ENCODE data around the gene AGO1.
A peak's percentile ranks its signal among the peaks of the same experiment; 100 is the strongest.

AGO1 gene

GRCh38 chr1:35932941-35933340 lies 49.9 kb downstream of the AGO1 start:
- no peak overlapping the region for H3K4me3 ChIP-seq (ENCODE audit: control insufficient read depth, low read depth, low read length)
- no peak for DNase-seq (ENCODE audit: low read depth)
- TF ChIP-seq CTCF (conservative IDR thresholded peaks at IDR 0.05; ENCODE audit: control insufficient read depth, insufficient read depth, low read depth, low read length) = no peak

DNA sequence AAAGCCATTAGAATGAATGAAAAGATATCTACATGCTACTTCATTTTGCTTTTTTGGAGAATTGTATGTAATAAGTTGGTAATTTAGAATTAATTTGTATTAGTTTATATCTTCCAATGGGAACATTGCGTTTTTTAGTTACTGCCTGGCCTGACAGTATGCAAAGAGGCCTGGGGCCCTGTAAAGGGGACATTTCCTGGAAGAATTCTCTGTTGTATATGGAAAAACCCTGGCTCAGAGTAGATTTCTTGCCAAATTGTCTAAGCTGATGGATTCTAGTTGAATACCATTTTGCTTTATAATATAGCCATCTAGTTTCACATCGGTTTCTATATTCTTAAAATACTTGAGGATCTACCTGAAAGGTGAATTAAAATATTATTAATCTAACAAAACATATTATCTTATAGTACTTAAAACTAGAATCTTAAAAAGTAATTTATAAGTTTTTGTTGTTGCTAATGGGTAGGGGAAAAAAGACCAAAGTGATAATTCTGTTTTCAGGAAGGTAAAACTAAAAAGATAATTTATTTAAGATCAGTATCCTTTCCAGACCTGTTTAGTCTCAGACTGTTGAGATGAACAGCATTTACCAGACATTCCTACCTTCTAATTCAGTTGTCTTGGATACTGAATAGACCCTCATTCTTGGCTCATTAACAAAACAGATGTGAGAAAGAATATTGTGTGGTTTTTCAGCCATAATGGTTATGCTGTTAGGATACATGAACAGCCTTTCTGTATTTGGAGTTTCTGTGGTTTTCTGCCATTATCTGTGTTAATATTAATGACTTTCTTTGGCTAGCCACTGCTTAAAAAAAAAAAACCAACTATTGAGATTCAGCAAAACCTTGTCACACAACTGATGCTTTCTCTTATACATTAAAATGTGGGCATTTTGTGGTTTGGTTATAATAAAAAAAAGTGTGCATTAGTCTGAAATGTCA lies 52.7 kb downstream of the AGO1 start:
- H3K4me3 ChIP-seq (ENCODE audit: control insufficient read depth, low read depth, low read length) = no peak overlapping the region
- DNase-seq (ENCODE audit: low read depth) = no peak
- TF ChIP-seq CTCF (conservative IDR thresholded peaks at IDR 0.05; ENCODE audit: control insufficient read depth, insufficient read depth, low read depth, low read length) = no peak

- no peak for TF ChIP-seq CTCF (conservative IDR thresholded peaks at IDR 0.05; ENCODE audit: control insufficient read depth, insufficient read depth, low read depth, low read length)
- DNase-seq (ENCODE audit: low read depth) = peak; percentile 24
- no peak overlapping the region for H3K4me3 ChIP-seq (ENCODE audit: control insufficient read depth, low read depth, low read length)
Observed at GRCh38 chr1:35936838-35937237, 53.8 kb downstream of the AGO1 start.

DNA sequence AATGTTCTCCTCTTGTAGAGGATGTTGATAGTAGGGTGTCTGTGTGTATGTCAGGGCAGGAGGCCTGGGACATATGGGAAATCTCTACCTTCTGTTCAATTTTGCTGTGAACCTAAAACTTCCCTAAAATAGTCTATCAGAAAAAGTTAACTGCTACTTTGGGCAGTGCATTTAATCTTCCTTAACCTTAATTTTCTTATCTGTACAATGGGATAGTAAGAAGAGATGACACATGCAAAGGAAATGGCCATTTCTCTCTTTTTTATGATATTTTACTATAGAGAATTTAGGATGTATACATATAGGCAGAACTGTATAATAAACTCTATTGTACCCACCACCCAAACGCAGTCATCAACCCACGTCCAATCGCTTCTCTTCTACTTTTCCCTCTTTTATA lies 56.5 kb downstream of the AGO1 start:
- no peak for DNase-seq (ENCODE audit: low read depth)
- H3K4me3 ChIP-seq (ENCODE audit: control insufficient read depth, low read depth, low read length) = no peak overlapping the region

DNA sequence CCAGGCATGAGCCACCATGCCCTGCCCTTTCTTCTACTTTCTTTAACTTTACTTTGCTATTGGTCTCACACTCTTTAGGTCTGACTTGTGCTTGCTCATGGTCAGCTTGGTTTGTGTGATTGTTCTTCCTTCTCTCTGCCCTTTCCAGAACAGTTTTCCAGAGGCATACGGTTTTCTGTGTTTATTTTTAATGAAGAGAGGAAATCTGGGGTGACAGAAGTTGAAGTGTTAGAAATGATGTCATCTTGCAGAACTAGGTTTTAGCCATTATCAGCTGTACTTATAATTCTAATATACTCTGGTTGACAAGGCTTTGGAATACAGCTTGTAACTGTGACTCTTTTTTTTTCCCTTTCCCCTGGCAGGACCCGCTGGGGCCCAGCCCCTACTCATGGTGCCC lies 62.3 kb downstream of the AGO1 start:
- no peak for TF ChIP-seq CTCF (conservative IDR thresholded peaks at IDR 0.05; ENCODE audit: control insufficient read depth, insufficient read depth, low read depth, low read length)
- H3K4me3 ChIP-seq (ENCODE audit: control insufficient read depth, low read depth, low read length) = no peak overlapping the region
- DNase-seq (ENCODE audit: low read depth) = no peak

More for the DNA sequence above, 56.5 kb downstream of the AGO1 start:
- TF ChIP-seq CTCF (conservative IDR thresholded peaks at IDR 0.05; ENCODE audit: control insufficient read depth, insufficient read depth, low read depth, low read length) = no peak

GRCh38 chr1:35947547-35947946 lies 64.5 kb downstream of the AGO1 start:
- no peak for DNase-seq (ENCODE audit: low read depth)

More at GRCh38 chr1:35947547-35947946, 64.5 kb downstream of the AGO1 start:
- no peak overlapping the region for H3K4me3 ChIP-seq (ENCODE audit: control insufficient read depth, low read depth, low read length)
- no peak for TF ChIP-seq CTCF (conservative IDR thresholded peaks at IDR 0.05; ENCODE audit: control insufficient read depth, insufficient read depth, low read depth, low read length)

Measured in fibroblast of mammary gland (primary cell).